HEK293 (cell line): ENCODE results near the gene MAML3.

Experiments used
- CTCF ChIA-PET: fragments of 350-600 bp; formaldehyde crosslinking; extraction: SDS; loops from one replicate; lab custom pipeline; 2021; ENCODE audit warnings: antibody characterized with exemption; lab: Yijun Ruan, JAX
- POLR2A ChIA-PET: fragments of 300-600 bp; formaldehyde crosslinking; extraction: SDS; loops from one replicate; lab custom pipeline; 2020; ENCODE audit warnings: antibody characterized with exemption, inconsistent platforms; lab: Yijun Ruan, JAX
- H3K27ac ChIP-seq: fragments of 200-500 bp; sonication (Bioruptor generic); 2 replicates; pipeline ENCODE4 v1.5.1; 2014; ENCODE audit warnings: low read depth, low read length, control low read depth, inconsistent platforms; ENCODE audit errors: extremely low read depth
- H3K36me3 ChIP-seq, 2 experiments: fragments of 200-500 bp in 1 of 2; sonication (Bioruptor generic) in 1 of 2; 1 replicate in 1 of 2; 2 replicates in 1 of 2; pipeline ENCODE4 v1.5.1; 2014 to 2017; ENCODE audit warnings: inconsistent platforms in 2 of 2, low read length in 2 of 2; ENCODE audit not compliant: control insufficient read depth in 2 of 2, insufficient read depth in 1 of 2
- H3K4me1 ChIP-seq: fragments of 200-500 bp; sonication (Bioruptor generic); 2 replicates; pipeline ENCODE4 v1.5.1; 2014; ENCODE audit warnings: mild to moderate bottlenecking, low read length, inconsistent platforms; ENCODE audit not compliant: control insufficient read depth, insufficient read depth
- H3K4me3 ChIP-seq: 2 replicates; pipeline ENCODE4 v1.5.1; 2011; ENCODE audit warnings: low read depth, mild to moderate bottlenecking, control low read depth, low read length, moderate library complexity
- H3K9me3 ChIP-seq: fragments of 200-500 bp; sonication (Bioruptor generic); 2 replicates; pipeline ENCODE4 v1.5.1; 2014; ENCODE audit warnings: low read depth, low read length, inconsistent platforms; ENCODE audit not compliant: control insufficient read depth, insufficient read depth
- OSR2 ChIP-seq: fragments of 450-650 bp; formaldehyde crosslinking; IDR thresholded peaks from 2 replicates; pipeline ENCODE4 v1.5.1; 2016; ENCODE audit warnings: missing biosample characterization, missing genetic modification characterization
- PRDM1 ChIP-seq: fragments of 450-650 bp; formaldehyde crosslinking; IDR thresholded peaks from 2 replicates; pipeline ENCODE4; 2016; ENCODE audit warnings: missing biosample characterization, missing genetic modification characterization
- ZBTB10 ChIP-seq: fragments of 450-650 bp; formaldehyde crosslinking; IDR thresholded peaks from 2 replicates; pipeline ENCODE4 v1.5.1; 2016; ENCODE audit warnings: missing biosample characterization, missing genetic modification characterization
- ZBTB7A ChIP-seq: fragments of 450-650 bp; formaldehyde crosslinking; IDR thresholded peaks from 2 replicates; pipeline ENCODE4 v1.5.1; 2016; ENCODE audit warnings: low read depth, missing biosample characterization, missing genetic modification characterization
- ZFP41 ChIP-seq: fragments of 450-650 bp; formaldehyde crosslinking; IDR thresholded peaks from 2 replicates; pipeline ENCODE4 v1.5.1; 2016; ENCODE audit warnings: missing biosample characterization, missing genetic modification characterization, borderline replicate concordance
- ZNF133 ChIP-seq: fragments of 450-650 bp; formaldehyde crosslinking; IDR thresholded peaks from 2 replicates; pipeline ENCODE4 v1.5.1; 2016; ENCODE audit warnings: missing biosample characterization, missing genetic modification characterization
- ZNF138 ChIP-seq: fragments of 450-650 bp; formaldehyde crosslinking; IDR thresholded peaks from 2 replicates; pipeline ENCODE4 v1.5.1; 2016; ENCODE audit warnings: missing biosample characterization, missing genetic modification characterization, borderline replicate concordance
- ZNF155 ChIP-seq: fragments of 450-650 bp; formaldehyde crosslinking; IDR thresholded peaks from 2 replicates; pipeline ENCODE4 v1.5.1; 2016; ENCODE audit warnings: missing biosample characterization, missing genetic modification characterization
- ZNF202 ChIP-seq: fragments of 450-650 bp; formaldehyde crosslinking; IDR thresholded peaks from 2 replicates; pipeline ENCODE4 v1.5.1; 2016; ENCODE audit warnings: missing biosample characterization, missing genetic modification characterization, borderline replicate concordance
- ZNF501 ChIP-seq: fragments of 450-650 bp; formaldehyde crosslinking; IDR thresholded peaks from 2 replicates; pipeline ENCODE4 v1.5.1; 2016; ENCODE audit warnings: missing biosample characterization, missing genetic modification characterization
- ZNF518A ChIP-seq: fragments of 450-650 bp; formaldehyde crosslinking; conservative IDR thresholded peaks from 2 replicates; pipeline ENCODE4 v1.5.1; 2016; ENCODE audit warnings: low read depth, missing biosample characterization, missing genetic modification characterization
- ZNF544 ChIP-seq: fragments of 450-650 bp; formaldehyde crosslinking; IDR thresholded peaks from 2 replicates; pipeline ENCODE4 v1.5.0; 2017; ENCODE audit warnings: missing biosample characterization, missing genetic modification characterization
- ZNF548 ChIP-seq: fragments of 450-650 bp; formaldehyde crosslinking; IDR thresholded peaks from 2 replicates; pipeline ENCODE4 v1.5.1; 2016; ENCODE audit warnings: missing biosample characterization, missing genetic modification characterization
- ZNF580 ChIP-seq: fragments of 450-650 bp; formaldehyde crosslinking; IDR thresholded peaks from 2 replicates; pipeline ENCODE4 v1.5.1; 2016; ENCODE audit warnings: missing biosample characterization, missing genetic modification characterization
- ZNF585B ChIP-seq: fragments of 450-650 bp; formaldehyde crosslinking; IDR thresholded peaks from 2 replicates; pipeline ENCODE4 v1.5.1; 2016; ENCODE audit warnings: missing biosample characterization, missing genetic modification characterization
- ZNF701 ChIP-seq: fragments of 450-650 bp; formaldehyde crosslinking; IDR thresholded peaks from 2 replicates; pipeline ENCODE4 v1.5.1; 2016; ENCODE audit warnings: missing biosample characterization, missing genetic modification characterization
- TF ChIP-seq, protein P1 (sequence below): fragments of 450-650 bp; formaldehyde crosslinking; IDR thresholded peaks from 2 replicates; pipeline ENCODE4 v1.5.1; 2016; ENCODE audit warnings: missing biosample characterization, missing genetic modification characterization
- TF ChIP-seq, protein P2 (sequence below): fragments of 450-650 bp; formaldehyde crosslinking; IDR thresholded peaks from 2 replicates; pipeline ENCODE4 v1.5.1; 2017; ENCODE audit warnings: missing biosample characterization, missing genetic modification characterization

Gene MAML3

DNA sequence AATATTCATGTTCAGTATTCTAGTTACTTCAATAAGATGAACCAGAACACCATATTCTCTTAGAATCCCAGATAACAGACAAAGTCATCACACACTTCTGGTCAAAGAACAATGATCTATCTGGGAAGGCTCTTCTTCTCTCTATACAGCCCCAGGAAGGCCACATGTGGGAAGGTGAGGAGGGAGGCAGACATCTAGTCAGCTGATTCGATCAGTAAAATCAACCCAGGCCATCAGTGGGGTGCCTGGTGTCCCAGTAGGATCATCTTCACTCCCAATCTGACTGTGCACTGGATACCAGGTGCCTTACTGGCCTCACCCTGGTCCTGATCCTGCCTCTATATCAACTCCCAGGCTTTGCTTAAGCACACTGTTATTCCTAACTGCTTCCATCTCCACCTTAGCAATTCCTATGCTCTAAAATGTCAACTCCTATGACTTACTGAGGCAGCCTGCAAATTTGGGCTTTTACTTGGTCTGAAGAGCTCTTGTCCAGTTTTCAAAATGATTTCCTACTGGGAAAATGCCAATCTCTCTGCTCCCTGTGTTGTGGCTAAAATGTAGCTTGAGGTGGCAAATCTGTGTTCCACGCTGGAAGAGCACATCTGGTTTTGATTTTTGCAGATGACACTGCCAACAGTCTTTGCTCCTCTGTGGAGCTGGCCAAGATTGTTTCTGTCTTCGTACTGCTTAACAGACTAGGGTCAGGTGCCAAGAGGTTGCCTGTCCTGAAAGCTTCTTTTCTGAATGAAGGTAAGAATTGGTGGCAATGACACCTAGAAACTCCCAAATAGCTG is 359.6 kb downstream of the MAML3 start (continued):
- TF ChIP-seq, protein P1, sequence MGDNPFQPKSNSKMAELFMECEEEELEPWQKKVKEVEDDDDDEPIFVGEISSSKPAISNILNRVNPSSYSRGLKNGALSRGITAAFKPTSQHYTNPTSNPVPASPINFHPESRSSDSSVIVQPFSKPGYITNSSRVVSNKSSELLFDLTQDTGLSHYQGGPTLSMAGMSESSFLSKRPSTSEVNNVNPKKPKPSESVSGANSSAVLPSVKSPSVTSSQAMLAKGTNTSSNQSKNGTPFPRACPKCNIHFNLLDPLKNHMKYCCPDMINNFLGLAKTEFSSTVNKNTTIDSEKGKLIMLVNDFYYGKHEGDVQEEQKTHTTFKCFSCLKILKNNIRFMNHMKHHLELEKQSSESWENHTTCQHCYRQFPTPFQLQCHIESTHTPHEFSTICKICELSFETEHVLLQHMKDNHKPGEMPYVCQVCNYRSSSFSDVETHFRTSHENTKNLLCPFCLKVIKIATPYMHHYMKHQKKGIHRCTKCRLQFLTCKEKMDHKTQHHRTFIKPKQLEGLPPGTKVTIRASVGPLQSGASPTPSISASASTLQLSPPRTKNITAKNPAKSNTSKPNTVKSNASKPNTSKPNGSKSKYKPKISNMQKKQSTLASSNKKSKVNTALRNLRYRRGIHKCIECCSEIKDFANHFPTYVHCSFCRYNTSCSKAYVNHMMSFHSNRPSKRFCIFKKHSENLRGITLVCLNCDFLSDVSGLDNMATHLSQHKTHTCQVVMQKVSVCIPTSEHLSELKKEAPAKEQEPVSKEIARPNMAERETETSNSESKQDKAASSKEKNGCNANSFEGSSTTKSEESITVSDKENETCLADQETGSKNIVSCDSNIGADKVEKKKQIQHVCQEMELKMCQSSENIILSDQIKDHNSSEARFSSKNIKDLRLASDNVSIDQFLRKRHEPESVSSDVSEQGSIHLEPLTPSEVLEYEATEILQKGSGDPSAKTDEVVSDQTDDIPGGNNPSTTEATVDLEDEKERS (tag by site-specific recombination): no peak

- POLR2A ChIA-PET: no interaction called here
- no peak overlapping the region for H3K27ac ChIP-seq
- CTCF ChIA-PET: interaction anchor here (0.6 kb wide), 1 partner anchor 148 kb away, joined by 3 read pairs; no protein-coding TSS in a partner anchor
- H3K36me3 ChIP-seq: no peaks in the 10 kb centered on the region
- TF ChIP-seq ZNF133 (tag by site-specific recombination) (no peak), PRDM1 (tag by site-specific recombination) (no peak), ZBTB7A (no peak), ZNF701 (tag by site-specific recombination) (no peak), ZNF544 (tag by site-specific recombination) (no peak), ZNF585B (tag by site-specific recombination) (no peak), ZNF580 (tag by site-specific recombination) (no peak), ZNF155 (tag by site-specific recombination) (no peak), ZNF138 (tag by site-specific recombination) (no peak), ZNF548 (tag by site-specific recombination) (no peak), ZNF202 (tag by site-specific recombination) (no peak), ZBTB10 (no peak), ZNF518A (tag by site-specific recombination) (no peak), ZNF501 (tag by site-specific recombination) (no peak), OSR2 (tag by site-specific recombination) (no peak), ZFP41 (tag by site-specific recombination) (no peak)
- TF ChIP-seq, protein P2, sequence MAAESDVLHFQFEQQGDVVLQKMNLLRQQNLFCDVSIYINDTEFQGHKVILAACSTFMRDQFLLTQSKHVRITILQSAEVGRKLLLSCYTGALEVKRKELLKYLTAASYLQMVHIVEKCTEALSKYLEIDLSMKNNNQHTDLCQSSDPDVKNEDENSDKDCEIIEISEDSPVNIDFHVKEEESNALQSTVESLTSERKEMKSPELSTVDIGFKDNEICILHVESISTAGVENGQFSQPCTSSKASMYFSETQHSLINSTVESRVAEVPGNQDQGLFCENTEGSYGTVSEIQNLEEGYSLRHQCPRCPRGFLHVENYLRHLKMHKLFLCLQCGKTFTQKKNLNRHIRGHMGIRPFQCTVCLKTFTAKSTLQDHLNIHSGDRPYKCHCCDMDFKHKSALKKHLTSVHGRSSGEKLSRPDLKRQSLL: no peak
- H3K9me3 ChIP-seq: no peaks in the 10 kb centered on the region
- H3K4me1 ChIP-seq: no peaks in the 10 kb centered on the region
- no peak overlapping the region for H3K4me3 ChIP-seq
Observed at GRCh38 chr4:139791681-139792080, 362.3 kb downstream of the MAML3 start.
